Suprapubic skin (tissue), 4 donors: ENCODE measurements around the gene SND1. TPM values are rescaled to one million over a fixed set of nuclear protein-coding genes. Genes with fewer than 3 reads are reported as not detected.

Source experiments
- DNase-seq, 2 donors: peaks; one replicate each; pipeline ENCODE4 v3.0.0-alpha.2; 2019; ENCODE audit warnings: low spot score in 2 of 2
- H3K27ac ChIP-seq: fragments of 200-600 bp; sonication (generic); one replicate; pipeline ENCODE4 v1.5.1; 2019
- H3K27me3 ChIP-seq: fragments of 200-600 bp; sonication (generic); one replicate; pipeline ENCODE4 v1.5.1; 2019
- H3K36me3 ChIP-seq: fragments of 200-600 bp; sonication (generic); one replicate; pipeline ENCODE4 v1.5.1; 2019
- H3K4me1 ChIP-seq: fragments of 200-600 bp; sonication (generic); one replicate; pipeline ENCODE4 v1.5.1; 2019
- H3K4me3 ChIP-seq: fragments of 200-600 bp; sonication (generic); one replicate; pipeline ENCODE4 v1.5.1; 2019; ENCODE audit warnings: mild to moderate bottlenecking
- H3K9me3 ChIP-seq: fragments of 200-600 bp; sonication (generic); one replicate; pipeline ENCODE4 v1.5.1; 2019
- EP300 ChIP-seq: sonication (generic); formaldehyde crosslinking; IDR thresholded peaks from one replicate; pipeline ENCODE4 v1.6.1; 2017; ENCODE audit warnings: antibody characterized with exemption
- POLR2A ChIP-seq, 2 donors: fragments of 450-650 bp; IDR thresholded peaks; one replicate each; pipeline ENCODE4 v1.6.1; 2017; ENCODE audit warnings: antibody characterized with exemption in 2 of 2, mild to moderate bottlenecking in 2 of 2, moderate library complexity in 2 of 2
- POLR2AphosphoS5 ChIP-seq, 3 donors: sonication (generic); formaldehyde crosslinking; IDR thresholded peaks; one replicate each; pipeline ENCODE4 v1.6.1; 2017; ENCODE audit warnings: antibody characterized with exemption in 3 of 3
- WGBS: methylation state at CpG from one replicate; pipeline ENCODE4 v1.1.5; 2018; 5-methylcytosine and 5-hydroxymethylcytosine counted together
- total RNA-seq, 4 donors: library from RNA; depleted of rRNA; stranded (reverse); fragments of >200 nt; gene quantifications; one replicate each; pipeline ENCODE4 v1.1.0, GENCODE V29; 2016
- TF ChIP-seq, protein P1 (sequence below), 2 donors: fragments of 200-600 bp in 1 of 2; fragments of 450-650 bp in 1 of 2; sonication (generic) in 1 of 2; IDR thresholded peaks; one replicate each; pipeline ENCODE4 v1.5.1; 2016 to 2019; ENCODE audit warnings: antibody characterized with exemption in 2 of 2, mild to moderate bottlenecking in 1 of 2, moderate library complexity in 1 of 2

SND1 gene
- total RNA-seq, 4 donors from 2014 or later, result 72.2 to 99.8 (median 77.2) TPM

DNA sequence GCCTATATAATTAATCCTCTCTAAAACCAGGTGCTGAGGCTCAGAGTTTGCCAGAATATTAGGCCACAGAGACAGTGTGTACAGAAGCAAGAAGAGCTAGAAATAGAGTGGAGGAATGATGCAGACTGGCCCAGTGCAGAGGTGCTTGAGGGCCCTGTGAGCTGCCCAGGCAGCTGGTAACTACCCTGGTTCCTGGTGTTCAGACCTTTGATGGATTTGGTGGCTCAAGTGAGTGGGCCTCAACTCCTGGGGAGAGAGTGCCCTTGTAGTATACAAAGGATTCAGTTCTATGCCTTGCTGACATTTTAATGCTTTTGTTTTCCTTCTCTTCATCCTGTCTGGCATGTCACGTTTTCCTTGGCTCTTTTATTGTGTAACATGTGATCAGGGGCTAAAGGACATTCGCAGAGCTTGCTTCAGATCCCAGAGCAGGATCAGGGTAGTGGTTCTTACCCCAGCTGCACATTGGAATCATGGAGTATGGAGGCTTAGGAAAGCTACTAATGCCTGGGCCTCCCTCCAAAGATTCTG, 359.2 kb downstream of the SND1 start:
- no peaks in the 10 kb centered on the region for H3K9me3 ChIP-seq
- no peak overlapping the region for H3K27ac ChIP-seq
- TF ChIP-seq EP300 (no peak), POLR2A (IDR thresholded peaks at IDR 0.05) (no peak), POLR2AphosphoS5 (IDR thresholded peaks at IDR 0.05) (no peak)
- TF ChIP-seq, protein P1, sequence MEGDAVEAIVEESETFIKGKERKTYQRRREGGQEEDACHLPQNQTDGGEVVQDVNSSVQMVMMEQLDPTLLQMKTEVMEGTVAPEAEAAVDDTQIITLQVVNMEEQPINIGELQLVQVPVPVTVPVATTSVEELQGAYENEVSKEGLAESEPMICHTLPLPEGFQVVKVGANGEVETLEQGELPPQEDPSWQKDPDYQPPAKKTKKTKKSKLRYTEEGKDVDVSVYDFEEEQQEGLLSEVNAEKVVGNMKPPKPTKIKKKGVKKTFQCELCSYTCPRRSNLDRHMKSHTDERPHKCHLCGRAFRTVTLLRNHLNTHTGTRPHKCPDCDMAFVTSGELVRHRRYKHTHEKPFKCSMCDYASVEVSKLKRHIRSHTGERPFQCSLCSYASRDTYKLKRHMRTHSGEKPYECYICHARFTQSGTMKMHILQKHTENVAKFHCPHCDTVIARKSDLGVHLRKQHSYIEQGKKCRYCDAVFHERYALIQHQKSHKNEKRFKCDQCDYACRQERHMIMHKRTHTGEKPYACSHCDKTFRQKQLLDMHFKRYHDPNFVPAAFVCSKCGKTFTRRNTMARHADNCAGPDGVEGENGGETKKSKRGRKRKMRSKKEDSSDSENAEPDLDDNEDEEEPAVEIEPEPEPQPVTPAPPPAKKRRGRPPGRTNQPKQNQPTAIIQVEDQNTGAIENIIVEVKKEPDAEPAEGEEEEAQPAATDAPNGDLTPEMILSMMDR (IDR thresholded peaks at IDR 0.05), result no peak
- H3K27me3 ChIP-seq, result no peaks in the 10 kb centered on the region
- H3K36me3 ChIP-seq, result peaks cover 6% of the 10 kb centered on the region
- WGBS, result 62% methylated on average over 2 of the region's 2 CpGs
- DNase-seq, result no peak
- H3K4me1 ChIP-seq, result no peaks in the 10 kb centered on the region
- no peak overlapping the region for H3K4me3 ChIP-seq

DNA sequence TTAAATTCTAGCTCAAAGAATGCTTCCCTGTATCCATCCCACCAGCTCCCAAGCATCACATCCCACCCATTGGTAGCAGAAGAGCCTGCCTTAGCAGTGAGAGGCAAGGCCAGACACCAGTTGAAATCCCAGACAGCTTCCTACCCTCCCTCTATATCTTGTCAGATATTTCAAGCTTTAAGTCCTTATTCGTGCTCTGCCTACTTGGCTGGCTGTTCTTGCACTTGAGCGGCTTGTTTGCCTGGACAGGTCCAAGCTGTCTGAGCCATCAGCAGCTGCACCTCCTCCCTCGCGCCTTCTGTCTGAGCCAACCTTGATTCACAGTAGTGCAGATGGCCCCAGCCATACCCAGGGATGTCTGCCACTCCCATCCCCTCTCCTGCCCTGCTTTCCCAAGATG, 362.8 kb downstream of the SND1 start:
- no peaks in the 10 kb centered on the region for H3K9me3 ChIP-seq
- H3K27ac ChIP-seq, result no peak overlapping the region
- H3K4me3 ChIP-seq, result no peak overlapping the region
- DNase-seq, result no peak
- 66% methylated on average over 4 of the region's 4 CpGs for WGBS
- no peak for TF ChIP-seq POLR2A (IDR thresholded peaks at IDR 0.05)
- TF ChIP-seq EP300, result no peak
- TF ChIP-seq POLR2AphosphoS5 (IDR thresholded peaks at IDR 0.05), result no peak
- TF ChIP-seq, protein P1 (IDR thresholded peaks at IDR 0.05), result no peak
- H3K27me3 ChIP-seq, result no peaks in the 10 kb centered on the region
- peaks cover 11% of the 10 kb centered on the region for H3K4me1 ChIP-seq
- H3K36me3 ChIP-seq, result peaks cover 6% of the 10 kb centered on the region

DNA sequence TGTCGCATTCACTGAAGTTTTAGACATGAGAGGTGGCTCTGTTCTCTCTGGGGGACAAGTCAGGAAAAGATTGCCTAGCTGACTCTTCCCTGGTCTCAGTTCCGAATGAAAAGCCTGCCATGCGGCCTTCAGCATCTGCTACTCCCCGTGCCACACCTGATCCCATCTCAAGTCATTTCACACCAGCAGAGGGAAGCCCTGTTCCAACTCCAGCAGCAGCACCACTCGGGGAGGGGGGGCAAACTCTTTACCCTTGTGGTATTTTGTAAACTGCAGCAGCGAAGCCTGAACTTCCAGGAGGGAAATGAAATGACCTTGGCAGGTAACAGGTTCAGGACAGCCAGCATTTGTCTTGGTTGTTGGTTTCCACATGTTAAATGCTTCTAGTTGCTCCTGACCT, 365.5 kb downstream of the SND1 start:
- H3K9me3 ChIP-seq, result no peaks in the 10 kb centered on the region
- no peaks in the 10 kb centered on the region for H3K27me3 ChIP-seq
- TF ChIP-seq POLR2AphosphoS5 (IDR thresholded peaks at IDR 0.05) (no peak), POLR2A (IDR thresholded peaks at IDR 0.05) (no peak), EP300 (no peak)
- TF ChIP-seq, protein P1 (IDR thresholded peaks at IDR 0.05), result no peak
- WGBS, result 63% methylated on average over 6 of the region's 6 CpGs
- H3K4me1 ChIP-seq, result peaks cover 11% of the 10 kb centered on the region
- H3K4me3 ChIP-seq, result no peak overlapping the region
- H3K36me3 ChIP-seq, result peaks cover 2% of the 10 kb centered on the region
- H3K27ac ChIP-seq, result no peak overlapping the region
- no peak for DNase-seq

DNA sequence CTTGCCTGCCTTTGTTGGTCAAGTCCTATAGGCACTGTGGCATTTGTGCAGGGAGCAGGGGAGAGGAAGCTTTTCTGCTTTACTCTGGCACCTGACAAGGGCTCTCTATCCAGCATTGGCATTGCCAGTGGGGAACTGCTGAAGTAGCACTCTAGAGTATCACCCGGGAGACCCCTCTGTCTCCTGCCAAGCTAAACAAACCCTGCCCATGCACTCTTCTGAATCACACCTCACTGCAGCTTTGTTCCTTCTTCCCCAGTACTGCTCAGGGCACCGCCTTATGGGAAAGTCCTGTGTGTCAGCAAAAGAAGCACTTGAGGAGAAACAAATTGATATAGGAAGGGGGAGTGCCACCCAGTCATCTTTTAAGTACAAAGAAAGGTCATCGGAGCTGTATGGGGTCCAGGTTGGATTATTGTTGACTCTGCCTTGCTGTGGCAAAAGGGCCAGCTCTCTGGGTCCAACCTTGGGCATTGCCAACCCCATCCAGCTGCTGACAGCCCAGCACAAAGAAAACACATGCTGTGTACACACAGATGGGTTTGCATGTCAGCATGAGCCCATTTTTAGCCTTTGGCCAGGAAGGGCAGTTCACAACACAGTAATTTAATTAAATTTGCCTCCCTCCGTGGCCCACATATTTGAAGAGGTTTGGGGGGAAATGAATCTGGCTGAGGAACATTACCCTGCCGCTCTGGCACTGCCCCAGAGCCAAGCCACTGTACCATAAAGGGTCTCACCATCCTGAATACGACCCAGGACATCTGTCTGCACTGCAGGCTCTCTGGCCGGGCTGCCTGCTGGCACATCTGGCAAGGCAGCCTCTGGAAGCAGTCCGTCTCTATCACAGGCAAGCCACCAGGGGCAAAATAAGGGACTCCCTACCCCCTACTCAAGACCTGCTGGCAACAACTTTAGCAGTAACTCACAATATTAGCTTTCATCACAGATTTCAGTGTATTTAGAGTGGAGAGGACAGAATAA, 366.2 kb downstream of the SND1 start:
- Histone ChIP-seq H3K4me1 (peaks cover 11% of the 10 kb centered on the region), H3K36me3 (no peaks in the 10 kb centered on the region), H3K27ac (no peak overlapping the region), H3K9me3 (no peaks in the 10 kb centered on the region), H3K4me3 (no peak overlapping the region), H3K27me3 (no peaks in the 10 kb centered on the region)
- TF ChIP-seq POLR2AphosphoS5 (IDR thresholded peaks at IDR 0.05) (no peak), EP300 (no peak), POLR2A (IDR thresholded peaks at IDR 0.05) (no peak)
- TF ChIP-seq, protein P1 (IDR thresholded peaks at IDR 0.05), result no peak
- DNase-seq, result no peak
- 59% methylated on average over 5 of the region's 8 CpGs for WGBS

DNA sequence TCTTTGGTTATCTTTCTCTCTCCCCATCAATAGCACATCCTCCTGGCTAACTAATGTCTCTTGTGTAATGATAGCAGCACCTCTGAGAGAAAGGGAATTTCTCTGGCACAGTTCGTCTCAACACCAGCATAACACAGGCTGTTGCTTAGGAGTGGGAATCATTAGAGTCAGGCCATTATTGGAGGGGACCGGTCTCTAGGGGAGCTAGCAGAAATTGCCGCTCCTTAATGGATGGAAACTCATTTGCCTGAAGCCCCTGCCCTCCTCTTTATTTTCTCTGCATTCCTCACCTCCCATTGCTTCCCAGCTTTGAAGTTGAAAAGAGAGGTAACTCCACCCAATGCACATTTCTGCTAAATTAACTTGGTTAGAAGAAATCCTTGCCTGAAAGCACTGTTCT, 367.3 kb downstream of the SND1 start:
- no peak for DNase-seq
- no peaks in the 10 kb centered on the region for H3K27me3 ChIP-seq
- TF ChIP-seq POLR2A (IDR thresholded peaks at IDR 0.05), result no peak
- TF ChIP-seq, protein P1 (IDR thresholded peaks at IDR 0.05), result no peak
- TF ChIP-seq EP300, result no peak
- 93% methylated on average over 3 of the region's 3 CpGs for WGBS
- H3K36me3 ChIP-seq, result no peaks in the 10 kb centered on the region
- H3K4me1 ChIP-seq, result peaks cover 11% of the 10 kb centered on the region
- no peaks in the 10 kb centered on the region for H3K9me3 ChIP-seq
- H3K4me3 ChIP-seq, result no peak overlapping the region
- no peak overlapping the region for H3K27ac ChIP-seq
